Measurements from ENCODE around the gene CASQ2.

GRCh38 chr1:115719285-115719684, 49.2 kb downstream of the CASQ2 start:
- TF ChIP-seq EP300 (IDR thresholded peaks at IDR 0.05; ENCODE audit: borderline replicate concordance in 1 of 2, low read depth in 1 of 2, low read length in 1 of 2) (no peak), YY1 (IDR thresholded peaks at IDR 0.05; ENCODE audit: low read depth) (no peak)
- TF ChIP-seq, protein P1, sequence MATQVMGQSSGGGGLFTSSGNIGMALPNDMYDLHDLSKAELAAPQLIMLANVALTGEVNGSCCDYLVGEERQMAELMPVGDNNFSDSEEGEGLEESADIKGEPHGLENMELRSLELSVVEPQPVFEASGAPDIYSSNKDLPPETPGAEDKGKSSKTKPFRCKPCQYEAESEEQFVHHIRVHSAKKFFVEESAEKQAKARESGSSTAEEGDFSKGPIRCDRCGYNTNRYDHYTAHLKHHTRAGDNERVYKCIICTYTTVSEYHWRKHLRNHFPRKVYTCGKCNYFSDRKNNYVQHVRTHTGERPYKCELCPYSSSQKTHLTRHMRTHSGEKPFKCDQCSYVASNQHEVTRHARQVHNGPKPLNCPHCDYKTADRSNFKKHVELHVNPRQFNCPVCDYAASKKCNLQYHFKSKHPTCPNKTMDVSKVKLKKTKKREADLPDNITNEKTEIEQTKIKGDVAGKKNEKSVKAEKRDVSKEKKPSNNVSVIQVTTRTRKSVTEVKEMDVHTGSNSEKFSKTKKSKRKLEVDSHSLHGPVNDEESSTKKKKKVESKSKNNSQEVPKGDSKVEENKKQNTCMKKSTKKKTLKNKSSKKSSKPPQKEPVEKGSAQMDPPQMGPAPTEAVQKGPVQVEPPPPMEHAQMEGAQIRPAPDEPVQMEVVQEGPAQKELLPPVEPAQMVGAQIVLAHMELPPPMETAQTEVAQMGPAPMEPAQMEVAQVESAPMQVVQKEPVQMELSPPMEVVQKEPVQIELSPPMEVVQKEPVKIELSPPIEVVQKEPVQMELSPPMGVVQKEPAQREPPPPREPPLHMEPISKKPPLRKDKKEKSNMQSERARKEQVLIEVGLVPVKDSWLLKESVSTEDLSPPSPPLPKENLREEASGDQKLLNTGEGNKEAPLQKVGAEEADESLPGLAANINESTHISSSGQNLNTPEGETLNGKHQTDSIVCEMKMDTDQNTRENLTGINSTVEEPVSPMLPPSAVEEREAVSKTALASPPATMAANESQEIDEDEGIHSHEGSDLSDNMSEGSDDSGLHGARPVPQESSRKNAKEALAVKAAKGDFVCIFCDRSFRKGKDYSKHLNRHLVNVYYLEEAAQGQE (IDR thresholded peaks at IDR 0.05; ENCODE audit: low read depth, low read length): no peak
- TF ChIP-seq, protein P2, sequence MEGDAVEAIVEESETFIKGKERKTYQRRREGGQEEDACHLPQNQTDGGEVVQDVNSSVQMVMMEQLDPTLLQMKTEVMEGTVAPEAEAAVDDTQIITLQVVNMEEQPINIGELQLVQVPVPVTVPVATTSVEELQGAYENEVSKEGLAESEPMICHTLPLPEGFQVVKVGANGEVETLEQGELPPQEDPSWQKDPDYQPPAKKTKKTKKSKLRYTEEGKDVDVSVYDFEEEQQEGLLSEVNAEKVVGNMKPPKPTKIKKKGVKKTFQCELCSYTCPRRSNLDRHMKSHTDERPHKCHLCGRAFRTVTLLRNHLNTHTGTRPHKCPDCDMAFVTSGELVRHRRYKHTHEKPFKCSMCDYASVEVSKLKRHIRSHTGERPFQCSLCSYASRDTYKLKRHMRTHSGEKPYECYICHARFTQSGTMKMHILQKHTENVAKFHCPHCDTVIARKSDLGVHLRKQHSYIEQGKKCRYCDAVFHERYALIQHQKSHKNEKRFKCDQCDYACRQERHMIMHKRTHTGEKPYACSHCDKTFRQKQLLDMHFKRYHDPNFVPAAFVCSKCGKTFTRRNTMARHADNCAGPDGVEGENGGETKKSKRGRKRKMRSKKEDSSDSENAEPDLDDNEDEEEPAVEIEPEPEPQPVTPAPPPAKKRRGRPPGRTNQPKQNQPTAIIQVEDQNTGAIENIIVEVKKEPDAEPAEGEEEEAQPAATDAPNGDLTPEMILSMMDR (IDR thresholded peaks at IDR 0.05): no peak

Data from SK-N-SH (cell line).